Neutrophil (primary cell): ENCODE results near the gene PCDHB9.
"Not testable (repeated sequence)": the region's sequence is repeated elsewhere in the genome, so short reads cannot be mapped to it uniquely, and the experiment has no call there.

Experiments
- H3K27ac ChIP-seq: fragments of 200-600 bp; sonication (generic); 2 replicates; pipeline ENCODE4 v1.5.1; 2016; ENCODE audit warnings: mild to moderate bottlenecking, moderate library complexity
- H3K27me3 ChIP-seq: fragments of 200-600 bp; sonication (generic); 2 replicates; pipeline ENCODE4 v1.6.0; 2016; ENCODE audit warnings: mild to moderate bottlenecking
- H3K36me3 ChIP-seq: fragments of 200-600 bp; sonication (generic); 2 replicates; pipeline ENCODE4 v1.5.1; 2017
- H3K4me1 ChIP-seq, 2 experiments: fragments of 200-600 bp in 1 of 2; sonication (generic) in 1 of 2; 1 replicate in 1 of 2; 2 replicates in 1 of 2; pipeline versions ENCODE4 v1.5.1 to v1.6.1; 2013 to 2016; ENCODE audit warnings: low read depth in 1 of 2, low read length in 1 of 2, mild to moderate bottlenecking in 1 of 2, moderate library complexity in 1 of 2; ENCODE audit not compliant: control insufficient read depth in 1 of 2, insufficient read depth in 1 of 2
- H3K4me3 ChIP-seq, 2 experiments: fragments of 200-600 bp in 1 of 2; sonication (generic) in 1 of 2; 1 replicate in 1 of 2; 2 replicates in 1 of 2; pipeline ENCODE4 v1.5.1; 2013 to 2016; ENCODE audit warnings: low read depth in 1 of 2, low read length in 1 of 2, mild to moderate bottlenecking in 1 of 2, moderate library complexity in 1 of 2
- H3K9me3 ChIP-seq: fragments of 200-600 bp; sonication (generic); 2 replicates; pipeline ENCODE4 v1.5.1; 2016
- TF ChIP-seq, protein P1 (sequence below): fragments of 200-600 bp; sonication (generic); IDR thresholded peaks from 2 replicates; pipeline ENCODE4 v1.5.1; 2016; ENCODE audit warnings: antibody characterized with exemption

The PCDHB9 gene

DNA sequence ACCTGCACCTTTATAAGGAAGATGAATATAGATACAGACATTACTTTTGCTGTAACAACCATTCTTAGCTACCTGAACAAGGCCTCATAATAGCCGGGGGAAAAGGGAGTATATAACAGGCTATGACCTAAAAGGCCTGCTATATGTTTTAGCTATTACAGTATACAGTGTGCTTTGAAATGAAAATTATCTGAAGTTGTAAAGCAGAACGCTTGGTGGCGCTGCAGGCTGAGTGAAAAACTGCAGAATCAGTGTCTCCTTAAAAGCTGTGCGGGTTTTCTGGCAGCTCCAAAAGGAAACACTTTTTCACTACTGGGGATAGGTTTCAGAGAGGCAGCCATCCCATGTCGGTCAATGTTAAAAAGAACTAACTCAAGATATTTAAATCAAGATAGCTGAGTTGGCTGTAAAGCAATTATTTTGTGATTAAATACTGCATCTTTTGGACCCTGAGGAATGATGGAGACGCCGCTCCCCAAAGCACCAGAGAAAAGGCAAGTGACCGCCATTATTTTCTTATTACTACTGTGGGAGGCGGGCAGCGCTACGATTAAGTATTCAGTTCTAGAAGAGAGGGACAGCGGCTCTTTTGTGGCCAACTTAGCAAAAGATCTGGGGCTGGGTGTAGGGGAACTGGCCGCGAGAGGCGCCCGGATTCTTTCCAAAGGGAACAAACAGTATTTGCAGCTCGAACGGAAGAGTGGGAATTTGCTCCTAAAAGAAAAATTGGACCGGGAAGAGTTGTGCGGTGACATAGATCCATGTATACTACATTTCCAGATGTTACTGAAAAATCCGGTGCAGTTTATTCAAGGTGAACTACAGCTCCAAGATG is 31.2 kb upstream of the PCDHB9 start:
- Histone ChIP-seq H3K27ac (no peak overlapping the region), H3K4me1 (no peaks in the 10 kb centered on the region), H3K4me3 (no peak overlapping the region), H3K36me3 (no peaks in the 10 kb centered on the region), H3K27me3 (peaks cover 25% of the 10 kb centered on the region), H3K9me3 (no peaks in the 10 kb centered on the region)
- TF ChIP-seq, protein P1, sequence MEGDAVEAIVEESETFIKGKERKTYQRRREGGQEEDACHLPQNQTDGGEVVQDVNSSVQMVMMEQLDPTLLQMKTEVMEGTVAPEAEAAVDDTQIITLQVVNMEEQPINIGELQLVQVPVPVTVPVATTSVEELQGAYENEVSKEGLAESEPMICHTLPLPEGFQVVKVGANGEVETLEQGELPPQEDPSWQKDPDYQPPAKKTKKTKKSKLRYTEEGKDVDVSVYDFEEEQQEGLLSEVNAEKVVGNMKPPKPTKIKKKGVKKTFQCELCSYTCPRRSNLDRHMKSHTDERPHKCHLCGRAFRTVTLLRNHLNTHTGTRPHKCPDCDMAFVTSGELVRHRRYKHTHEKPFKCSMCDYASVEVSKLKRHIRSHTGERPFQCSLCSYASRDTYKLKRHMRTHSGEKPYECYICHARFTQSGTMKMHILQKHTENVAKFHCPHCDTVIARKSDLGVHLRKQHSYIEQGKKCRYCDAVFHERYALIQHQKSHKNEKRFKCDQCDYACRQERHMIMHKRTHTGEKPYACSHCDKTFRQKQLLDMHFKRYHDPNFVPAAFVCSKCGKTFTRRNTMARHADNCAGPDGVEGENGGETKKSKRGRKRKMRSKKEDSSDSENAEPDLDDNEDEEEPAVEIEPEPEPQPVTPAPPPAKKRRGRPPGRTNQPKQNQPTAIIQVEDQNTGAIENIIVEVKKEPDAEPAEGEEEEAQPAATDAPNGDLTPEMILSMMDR: no peak

GRCh38 chr5:141157356-141157755 is 29.6 kb upstream of the PCDHB9 start:
- H3K36me3 ChIP-seq, H3K9me3 ChIP-seq, H3K4me1 ChIP-seq, H3K27ac ChIP-seq, H3K4me3 ChIP-seq: not testable (repeated sequence)
- H3K27me3 ChIP-seq: peaks cover 13% of the 10 kb centered on the region

- not testable (repeated sequence) for H3K36me3 ChIP-seq, H3K4me1 ChIP-seq, H3K9me3 ChIP-seq, H3K4me3 ChIP-seq, H3K27ac ChIP-seq
- H3K27me3 ChIP-seq: peaks cover 12% of the 10 kb centered on the region
Observed at GRCh38 chr5:141157901-141158300, 29.1 kb upstream of the PCDHB9 start.

GRCh38 chr5:141172381-141173204 is 14.4 kb upstream of the PCDHB9 start, which contains the start of gene PCDHB7:
Gene PCDHB7 (plus strand): TSS chr5:141172644. CDS start chr5:141172836, 192 bp downstream.
- Histone ChIP-seq H3K36me3 (no peaks in the 10 kb centered on the region), H3K27me3 (peaks cover 31% of the 10 kb centered on the region), H3K4me3 (no peak within 1 kb of the TSS), H3K4me1 (no peaks in the 10 kb centered on the region), H3K9me3 (peaks cover 21% of the 10 kb centered on the region), H3K27ac (no peak within 1 kb of the TSS)
- TF ChIP-seq, protein P1: no peak

GRCh38 chr5:141174291-141175104 is 12.5 kb upstream of the PCDHB9 start:
- H3K4me1 ChIP-seq, H3K36me3 ChIP-seq, H3K27ac ChIP-seq, H3K4me3 ChIP-seq: not testable (repeated sequence)
- peaks cover 32% of the 10 kb centered on the region for H3K9me3 ChIP-seq
- H3K27me3 ChIP-seq: peaks cover 48% of the 10 kb centered on the region

- Histone ChIP-seq H3K9me3 (peaks cover 33% of the 10 kb centered on the region), H3K27me3 (peaks cover 49% of the 10 kb centered on the region), H3K4me1 (no peaks in the 10 kb centered on the region), H3K4me3 (no peak overlapping the region), H3K36me3 (no peaks in the 10 kb centered on the region), H3K27ac (no peak overlapping the region)
- TF ChIP-seq, protein P1: no peak
Observed at GRCh38 chr5:141175933-141176332, 11.0 kb upstream of the PCDHB9 start.

DNA sequence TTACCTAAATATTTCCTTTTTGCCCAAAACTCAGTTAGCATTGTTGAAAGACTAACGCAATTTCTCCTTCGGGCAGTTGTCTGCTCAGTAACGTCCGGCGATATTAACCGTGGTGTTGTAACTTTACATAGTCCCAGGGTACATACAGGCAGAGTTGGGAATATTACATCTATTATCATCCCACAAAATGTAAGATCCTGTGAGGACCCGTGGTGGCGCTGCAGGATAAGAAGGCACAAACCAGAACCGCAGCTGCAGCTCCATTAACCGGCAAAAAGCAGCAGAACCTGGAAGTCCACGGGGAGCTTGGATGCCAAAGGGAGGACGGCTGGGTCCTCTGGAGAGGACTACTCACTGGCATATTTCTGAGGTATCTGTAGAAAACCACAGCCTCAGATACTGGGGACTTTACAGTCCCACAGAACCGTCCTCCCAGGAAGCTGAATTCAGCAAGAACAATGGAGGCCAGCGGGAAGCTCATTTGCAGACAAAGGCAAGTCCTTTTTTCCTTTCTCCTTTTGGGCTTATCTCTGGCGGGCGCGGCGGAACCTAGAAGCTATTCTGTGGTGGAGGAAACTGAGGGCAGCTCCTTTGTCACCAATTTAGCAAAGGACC is 9.3 kb upstream of the PCDHB9 start, which contains the start of gene PCDHB8:
PCDHB8 (plus strand) TSS at position 214 of the 615 bp plus-strand sequence; CDS start at position 459, 245 bp downstream.
- Histone ChIP-seq H3K9me3 (peaks cover 33% of the 10 kb centered on the region), H3K27me3 (peaks cover 59% of the 10 kb centered on the region)
- H3K4me3 ChIP-seq, H3K27ac ChIP-seq, H3K4me1 ChIP-seq, H3K36me3 ChIP-seq: not testable (repeated sequence)

GRCh38 chr5:141179371-141179770 is 7.6 kb upstream of the PCDHB9 start:
- H3K4me3 ChIP-seq, H3K27ac ChIP-seq, H3K36me3 ChIP-seq, H3K4me1 ChIP-seq: not testable (repeated sequence)
- Histone ChIP-seq H3K27me3 (peaks cover 72% of the 10 kb centered on the region), H3K9me3 (peaks cover 37% of the 10 kb centered on the region)

GRCh38 chr5:141179876-141180275 is 7.1 kb upstream of the PCDHB9 start:
- peaks cover 72% of the 10 kb centered on the region for H3K27me3 ChIP-seq
- H3K36me3 ChIP-seq: not testable (repeated sequence)

More at GRCh38 chr5:141179876-141180275, 7.1 kb upstream of the PCDHB9 start:
- not testable (repeated sequence) for H3K27ac ChIP-seq, H3K4me3 ChIP-seq, H3K4me1 ChIP-seq
- peaks cover 33% of the 10 kb centered on the region for H3K9me3 ChIP-seq
